ENCODE results near the gene ARHGEF3. TPM values are rescaled to one million over a fixed set of nuclear protein-coding genes. Genes with fewer than 3 reads are reported as not detected.

ARHGEF3 gene
- total RNA-seq, 1 donor: 6.5 TPM

- DNase-seq (ENCODE audit: low read depth): no peak
- TF ChIP-seq, protein P1, sequence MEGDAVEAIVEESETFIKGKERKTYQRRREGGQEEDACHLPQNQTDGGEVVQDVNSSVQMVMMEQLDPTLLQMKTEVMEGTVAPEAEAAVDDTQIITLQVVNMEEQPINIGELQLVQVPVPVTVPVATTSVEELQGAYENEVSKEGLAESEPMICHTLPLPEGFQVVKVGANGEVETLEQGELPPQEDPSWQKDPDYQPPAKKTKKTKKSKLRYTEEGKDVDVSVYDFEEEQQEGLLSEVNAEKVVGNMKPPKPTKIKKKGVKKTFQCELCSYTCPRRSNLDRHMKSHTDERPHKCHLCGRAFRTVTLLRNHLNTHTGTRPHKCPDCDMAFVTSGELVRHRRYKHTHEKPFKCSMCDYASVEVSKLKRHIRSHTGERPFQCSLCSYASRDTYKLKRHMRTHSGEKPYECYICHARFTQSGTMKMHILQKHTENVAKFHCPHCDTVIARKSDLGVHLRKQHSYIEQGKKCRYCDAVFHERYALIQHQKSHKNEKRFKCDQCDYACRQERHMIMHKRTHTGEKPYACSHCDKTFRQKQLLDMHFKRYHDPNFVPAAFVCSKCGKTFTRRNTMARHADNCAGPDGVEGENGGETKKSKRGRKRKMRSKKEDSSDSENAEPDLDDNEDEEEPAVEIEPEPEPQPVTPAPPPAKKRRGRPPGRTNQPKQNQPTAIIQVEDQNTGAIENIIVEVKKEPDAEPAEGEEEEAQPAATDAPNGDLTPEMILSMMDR (IDR thresholded peaks at IDR 0.05; ENCODE audit: insufficient read depth, low read depth, low read length): no peak
- no peak overlapping the region for H3K4me3 ChIP-seq (ENCODE audit: low read depth, low read length)
These were observed 37.6 kb downstream of the ARHGEF3 start for GRCh38 chr3:56764184-56764583.

DNA sequence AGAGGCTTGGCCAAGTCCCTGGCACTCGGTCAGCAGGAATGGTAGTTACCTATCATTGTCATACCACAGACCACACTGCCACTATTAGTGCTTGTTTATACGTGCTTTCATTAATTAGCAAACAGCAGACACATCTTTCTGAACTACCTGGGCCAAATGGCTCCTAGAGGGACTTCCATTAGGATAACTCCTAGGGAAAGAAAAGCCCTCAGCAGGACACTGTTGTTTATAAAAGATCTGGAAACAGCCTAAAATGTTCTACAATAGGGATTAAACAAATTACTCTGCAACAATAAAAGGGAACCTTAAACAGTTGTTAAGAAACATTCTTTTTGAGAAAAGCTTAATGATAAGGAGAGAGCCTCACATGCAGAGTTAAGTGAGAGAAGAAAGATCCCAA is 38.5 kb downstream of the ARHGEF3 start:
- TF ChIP-seq, protein P1 (IDR thresholded peaks at IDR 0.05; ENCODE audit: insufficient read depth, low read depth, low read length): no peak
- DNase-seq (ENCODE audit: low read depth): no peak

GRCh38 chr3:56762718-56763117 is 39.0 kb downstream of the ARHGEF3 start:
- TF ChIP-seq, protein P1 (IDR thresholded peaks at IDR 0.05; ENCODE audit: insufficient read depth, low read depth, low read length): no peak
- peak; percentile 64 for DNase-seq (ENCODE audit: low read depth)

More for the DNA sequence above, 38.5 kb downstream of the ARHGEF3 start:
- H3K4me3 ChIP-seq (ENCODE audit: low read depth, low read length): no peak overlapping the region

DNA sequence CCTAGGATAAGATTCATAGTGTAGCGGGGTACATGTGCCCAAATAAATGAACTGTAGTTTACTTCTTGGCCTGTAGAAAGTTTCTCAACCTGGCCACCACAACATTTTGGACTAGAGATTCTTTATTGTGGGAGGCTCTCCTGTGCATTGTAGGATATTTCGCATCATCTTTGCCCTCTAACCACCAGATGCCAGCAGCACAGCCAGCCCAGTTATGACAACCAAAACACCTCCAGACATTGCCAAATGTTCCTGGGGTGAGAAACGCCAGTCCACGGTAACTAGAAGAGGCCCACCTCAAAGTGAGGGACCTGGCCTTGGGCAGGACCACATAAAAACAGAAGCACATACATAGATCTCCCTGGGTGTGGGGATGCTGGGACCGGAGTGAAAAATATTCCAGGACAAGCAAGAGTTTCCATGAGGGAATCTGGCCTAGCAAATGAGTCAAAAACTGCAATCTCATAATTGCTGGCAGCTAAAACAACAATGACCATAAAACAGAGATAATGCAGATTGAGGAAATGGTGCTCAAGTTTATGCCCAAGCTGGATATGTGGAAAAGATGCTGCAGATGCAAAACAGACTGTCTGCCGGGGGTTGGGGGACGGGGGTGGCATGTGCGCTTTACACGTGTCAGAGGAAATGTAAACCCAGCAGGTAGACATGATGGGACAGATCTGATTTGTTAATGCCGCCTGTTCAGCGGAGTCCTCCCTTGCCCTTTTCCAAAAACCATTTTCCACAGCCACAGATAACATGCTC is 39.7 kb downstream of the ARHGEF3 start:
- TF ChIP-seq, protein P1 (IDR thresholded peaks at IDR 0.05; ENCODE audit: insufficient read depth, low read depth, low read length): no peak
- peak; percentile 73 for DNase-seq (ENCODE audit: low read depth)

More at GRCh38 chr3:56762718-56763117, 39.0 kb downstream of the ARHGEF3 start:
- no peak overlapping the region for H3K4me3 ChIP-seq (ENCODE audit: low read depth, low read length)

GRCh38 chr3:56761023-56761422 is 40.7 kb downstream of the ARHGEF3 start:
- no peak overlapping the region for H3K4me3 ChIP-seq (ENCODE audit: low read depth, low read length)
- TF ChIP-seq, protein P1 (IDR thresholded peaks at IDR 0.05; ENCODE audit: insufficient read depth, low read depth, low read length): no peak
- no peak for DNase-seq (ENCODE audit: low read depth)

More for the DNA sequence above, 39.7 kb downstream of the ARHGEF3 start:
- H3K4me3 ChIP-seq (ENCODE audit: low read depth, low read length): no peak overlapping the region

GRCh38 chr3:56759532-56759931 is 42.2 kb downstream of the ARHGEF3 start:
- no peak for DNase-seq (ENCODE audit: low read depth)
- no peak overlapping the region for H3K4me3 ChIP-seq (ENCODE audit: low read depth, low read length)
- TF ChIP-seq, protein P1 (IDR thresholded peaks at IDR 0.05; ENCODE audit: insufficient read depth, low read depth, low read length): no peak

Data from fibroblast of villous mesenchyme (primary cell).